H1 (cell line): ENCODE data around the gene HS6ST1. TPM values are rescaled to one million over a fixed set of nuclear protein-coding genes. Genes with fewer than 3 reads are reported as not detected.

ENCODE experiments used
- ASH2L ChIP-seq: fragments of 200-600, 300-600 bp; sonication (generic); IDR thresholded peaks from one replicate; pipeline ENCODE4 v1.7.1; 2017; ENCODE audit warnings: low read length
- ATF2 ChIP-seq: IDR thresholded peaks from 2 replicates; pipeline ENCODE4 v1.6.1; 2012; ENCODE audit warnings: low read length, inconsistent platforms
- CBX8 ChIP-seq: fragments of 300-800, 300-1000 bp; sonication (generic); IDR thresholded peaks from 2 replicates; pipeline ENCODE4 v1.7.1; 2016; ENCODE audit warnings: low read depth, low read length, borderline replicate concordance
- GABPA ChIP-seq: IDR thresholded peaks from 2 replicates; pipeline ENCODE4 v1.6.1; 2011; ENCODE audit warnings: mild to moderate bottlenecking, low read length, moderate library complexity, borderline replicate concordance; ENCODE audit not compliant: insufficient read depth
- HDAC2 ChIP-seq, 2 experiments: fragments of 300-600 bp in 1 of 2; sonication (generic) in 1 of 2; IDR thresholded peaks; 2 replicates each; pipeline ENCODE4 v1.6.1; 2011 to 2012; ENCODE audit warnings: low read depth in 2 of 2, low read length in 2 of 2, mild to moderate bottlenecking in 2 of 2, moderate library complexity in 2 of 2, borderline replicate concordance in 1 of 2, inconsistent platforms in 1 of 2
- KDM4A ChIP-seq: IDR thresholded peaks from one replicate; pipeline ENCODE4 v1.7.1; 2012; ENCODE audit warnings: low read depth, mild to moderate bottlenecking, moderate library complexity, low read length, inconsistent platforms; ENCODE audit not compliant: severe bottlenecking
- MAFK ChIP-seq: IDR thresholded peaks from 2 replicates; pipeline ENCODE4 v1.6.1; 2012; ENCODE audit warnings: low read depth, mild to moderate bottlenecking, improper control_type of control experiment, low read length
- SIN3A ChIP-seq, 2 experiments: IDR thresholded peaks in 1 of 2; conservative IDR thresholded peaks in 1 of 2; 2 replicates each; pipeline ENCODE4 v1.6.1; 2011 to 2012; ENCODE audit warnings: low read length in 2 of 2, improper control_type of control experiment in 1 of 2, low read depth in 1 of 2, mild to moderate bottlenecking in 1 of 2
- SP2 ChIP-seq: IDR thresholded peaks from 2 replicates; pipeline ENCODE4 v1.6.1; 2012; ENCODE audit warnings: mild to moderate bottlenecking, low read length, inconsistent platforms
- TCF12 ChIP-seq: IDR thresholded peaks from 2 replicates; pipeline ENCODE4 v1.6.1; 2011; ENCODE audit warnings: low read depth, mild to moderate bottlenecking, low read length
- polyA plus RNA-seq, 7 experiments: library from polyadenylated mRNA; depleted of rRNA in 3 of 7; stranded (reverse) in 5 of 7; unstranded in 2 of 7; fragments of >200 nt in 5 of 7; fragments of 200-250 nt in 2 of 7; gene quantifications; 1 replicate in 5 of 7; 2 replicates in 1 of 7; 4 replicates in 1 of 7; pipeline versions ENCODE4 v1.2.1 to v1.2.3, GENCODE V29; 2011 to 2013; ENCODE audit warnings: missing spikeins in 2 of 7, mixed read lengths in 2 of 7
- total RNA-seq: library from RNA; stranded (reverse); fragmentation: NEBNext Ultra II Directional; extraction: Animal tissue kit (Norgen Biotek cat#: 25700); gene quantifications from 2 replicates; pipeline ENCODE4 v1.2.1, GENCODE V29; 2021
- TF ChIP-seq, protein P1 (sequence below), 3 experiments: IDR thresholded peaks; 1 replicate in 2 of 3; 2 replicates in 1 of 3; pipeline versions ENCODE4 v1.5.1 to v1.6.1; 2011; ENCODE audit warnings: low read length in 3 of 3, mild to moderate bottlenecking in 3 of 3, inconsistent platforms in 2 of 3, low read depth in 1 of 3, moderate library complexity in 1 of 3; ENCODE audit not compliant: insufficient read depth in 1 of 3; ENCODE audit errors: control extremely low read depth in 1 of 3

Gene HS6ST1
- total and polyA plus RNA-seq, 2 of the 8 experiments (the other 6 are each of a cell fraction or from before 2014, with no cell fraction given) = 37.4 to 74.6 TPM

GRCh38 chr2:128289439-128289838, 29.2 kb downstream of the HS6ST1 start (continued):
- TF ChIP-seq, protein P1, sequence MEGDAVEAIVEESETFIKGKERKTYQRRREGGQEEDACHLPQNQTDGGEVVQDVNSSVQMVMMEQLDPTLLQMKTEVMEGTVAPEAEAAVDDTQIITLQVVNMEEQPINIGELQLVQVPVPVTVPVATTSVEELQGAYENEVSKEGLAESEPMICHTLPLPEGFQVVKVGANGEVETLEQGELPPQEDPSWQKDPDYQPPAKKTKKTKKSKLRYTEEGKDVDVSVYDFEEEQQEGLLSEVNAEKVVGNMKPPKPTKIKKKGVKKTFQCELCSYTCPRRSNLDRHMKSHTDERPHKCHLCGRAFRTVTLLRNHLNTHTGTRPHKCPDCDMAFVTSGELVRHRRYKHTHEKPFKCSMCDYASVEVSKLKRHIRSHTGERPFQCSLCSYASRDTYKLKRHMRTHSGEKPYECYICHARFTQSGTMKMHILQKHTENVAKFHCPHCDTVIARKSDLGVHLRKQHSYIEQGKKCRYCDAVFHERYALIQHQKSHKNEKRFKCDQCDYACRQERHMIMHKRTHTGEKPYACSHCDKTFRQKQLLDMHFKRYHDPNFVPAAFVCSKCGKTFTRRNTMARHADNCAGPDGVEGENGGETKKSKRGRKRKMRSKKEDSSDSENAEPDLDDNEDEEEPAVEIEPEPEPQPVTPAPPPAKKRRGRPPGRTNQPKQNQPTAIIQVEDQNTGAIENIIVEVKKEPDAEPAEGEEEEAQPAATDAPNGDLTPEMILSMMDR (IDR thresholded peaks at IDR 0.05; ENCODE audit: control extremely low read depth in 1 of 3, insufficient read depth in 1 of 3, low read depth in 1 of 3, low read length in 3 of 3) = no peak
- TF ChIP-seq SIN3A (conservative IDR thresholded peaks at IDR 0.05 in 1 of 2, IDR thresholded peaks at IDR 0.05 in 1 of 2; ENCODE audit: low read depth in 1 of 2, low read length in 2 of 2) (peak; percentile 89 to 96; a peak in 3 of 4 replicates), TCF12 (peak; percentile 85; the same call in 1 of the 2 replicates), KDM4A (no peak), ATF2 (no peak), CBX8 (no peak), HDAC2 (IDR thresholded peaks at IDR 0.05; ENCODE audit: borderline replicate concordance in 1 of 2, low read depth in 2 of 2, low read length in 2 of 2) (peak in 1 of 2 experiments; percentile 83; a peak in 1 of 4 replicates), GABPA (no peak), SP2 (no peak), ASH2L (no peak), MAFK (no peak)
